Esophagus muscularis mucosa (tissue), 4 donors: ENCODE data around the gene MYCBP2. TPM values are rescaled to one million over a fixed set of nuclear protein-coding genes. Genes with fewer than 3 reads are reported as not detected.

Source experiments
- DNase-seq: peaks from one replicate; pipeline ENCODE4 v3.0.0-alpha.2; 2017; ENCODE audit errors: extremely low spot score
- H3K27ac ChIP-seq, 4 donors: fragments of 200-600 bp; sonication (generic); replicated peaks in 1 of 4; 1 replicate in 3 of 4; 2 replicates in 1 of 4; pipeline ENCODE4 v1.5.1; 2016 to 2019; ENCODE audit warnings: mild to moderate bottlenecking in 1 of 4
- H3K27me3 ChIP-seq, 4 donors: fragments of 200-600 bp; sonication (generic); one replicate each; pipeline versions ENCODE4 v1.5.1 to v1.6.0; 2016 to 2019
- H3K36me3 ChIP-seq, 4 donors: fragments of 200-600 bp; sonication (generic); one replicate each; pipeline ENCODE4 v1.5.1; 2016 to 2019
- H3K4me1 ChIP-seq, 4 donors: fragments of 200-600 bp; sonication (generic); one replicate each; pipeline ENCODE4 v1.5.1; 2016 to 2019
- H3K4me3 ChIP-seq, 4 donors: fragments of 200-600 bp; sonication (generic); 1 replicate in 2 of 4; 2 replicates in 2 of 4; pipeline ENCODE4 v1.5.1; 2016 to 2019; ENCODE audit warnings: mild to moderate bottlenecking in 4 of 4, moderate library complexity in 1 of 4
- H3K9me3 ChIP-seq, 4 donors: fragments of 200-600 bp; sonication (generic); 1 replicate in 3 of 4; 2 replicates in 1 of 4; pipeline ENCODE4 v1.5.1; 2016 to 2019
- EP300 ChIP-seq: sonication (generic); formaldehyde crosslinking; IDR thresholded peaks from one replicate; pipeline ENCODE4 v1.6.1; 2017; ENCODE audit warnings: antibody characterized with exemption
- POLR2A ChIP-seq: fragments of 450-650 bp; IDR thresholded peaks from one replicate; pipeline ENCODE4 v1.6.1; 2017; ENCODE audit warnings: antibody characterized with exemption, moderate library complexity, mild to moderate bottlenecking, low read depth
- POLR2AphosphoS5 ChIP-seq, 2 donors: sonication (generic); formaldehyde crosslinking; IDR thresholded peaks; one replicate each; pipeline ENCODE4 v1.6.1; 2017; ENCODE audit warnings: antibody characterized with exemption in 2 of 2
- WGBS: methylation state at CpG from one replicate; pipeline ENCODE4 v1.1.5; 2018; 5-methylcytosine and 5-hydroxymethylcytosine counted together
- intact Hi-C: fragments of 100-400 bp; cut with DNase I; formaldehyde crosslinking; loops from one replicate; pipeline ENCODE4 v1.15.1; 2023
- total RNA-seq, 4 donors: library from RNA; depleted of rRNA; stranded (reverse); fragments of >200 nt; gene quantifications; one replicate each; pipeline versions ENCODE4 v1.1.0 to v1.2.1, GENCODE V29; 2016
- TF ChIP-seq, protein P1 (sequence below), 3 experiments: fragments of 200-600 bp in 2 of 3; fragments of 450-650 bp in 1 of 3; sonication (generic) in 2 of 3; IDR thresholded peaks; one replicate each; pipeline ENCODE4 v1.5.1; 2017 to 2019; ENCODE audit warnings: antibody characterized with exemption in 3 of 3, mild to moderate bottlenecking in 2 of 3, moderate library complexity in 1 of 3

Gene MYCBP2
- total RNA-seq, 4 donors from 2014 or later: 96.1 to 117 (median 108) TPM

DNA sequence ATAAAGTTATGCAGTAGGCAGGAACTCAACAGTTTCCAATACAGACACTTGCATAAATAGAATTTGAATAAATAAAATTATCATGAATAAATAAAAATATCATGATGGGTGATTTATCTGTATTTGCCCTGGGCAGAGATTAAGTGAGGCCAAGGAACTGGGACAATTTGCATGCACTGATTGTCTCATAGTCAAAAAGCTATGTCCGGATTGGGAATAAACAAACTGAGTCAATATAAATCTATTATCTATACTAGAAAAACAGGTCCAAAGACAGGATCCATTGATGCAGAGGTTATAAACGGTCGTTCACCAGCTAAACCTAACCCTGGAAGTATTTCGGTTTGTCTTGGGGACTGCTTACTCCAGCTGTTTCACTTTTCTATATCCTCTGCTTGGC, 273.7 kb downstream of the MYCBP2 start:
- Histone ChIP-seq H3K27ac (no peak overlapping the region), H3K4me1 (no peaks in the 10 kb centered on the region), H3K36me3 (peaks cover 18 to 96% (median 67%) of the 10 kb centered on the region in 4 donors), H3K27me3 (no peaks in the 10 kb centered on the region), H3K9me3 (no peaks in the 10 kb centered on the region), H3K4me3 (no peak overlapping the region)
- WGBS: 92% methylated on average over 4 of the region's 4 CpGs
- DNase-seq: no peak
- TF ChIP-seq, protein P1, sequence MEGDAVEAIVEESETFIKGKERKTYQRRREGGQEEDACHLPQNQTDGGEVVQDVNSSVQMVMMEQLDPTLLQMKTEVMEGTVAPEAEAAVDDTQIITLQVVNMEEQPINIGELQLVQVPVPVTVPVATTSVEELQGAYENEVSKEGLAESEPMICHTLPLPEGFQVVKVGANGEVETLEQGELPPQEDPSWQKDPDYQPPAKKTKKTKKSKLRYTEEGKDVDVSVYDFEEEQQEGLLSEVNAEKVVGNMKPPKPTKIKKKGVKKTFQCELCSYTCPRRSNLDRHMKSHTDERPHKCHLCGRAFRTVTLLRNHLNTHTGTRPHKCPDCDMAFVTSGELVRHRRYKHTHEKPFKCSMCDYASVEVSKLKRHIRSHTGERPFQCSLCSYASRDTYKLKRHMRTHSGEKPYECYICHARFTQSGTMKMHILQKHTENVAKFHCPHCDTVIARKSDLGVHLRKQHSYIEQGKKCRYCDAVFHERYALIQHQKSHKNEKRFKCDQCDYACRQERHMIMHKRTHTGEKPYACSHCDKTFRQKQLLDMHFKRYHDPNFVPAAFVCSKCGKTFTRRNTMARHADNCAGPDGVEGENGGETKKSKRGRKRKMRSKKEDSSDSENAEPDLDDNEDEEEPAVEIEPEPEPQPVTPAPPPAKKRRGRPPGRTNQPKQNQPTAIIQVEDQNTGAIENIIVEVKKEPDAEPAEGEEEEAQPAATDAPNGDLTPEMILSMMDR (IDR thresholded peaks at IDR 0.05): no peak
- TF ChIP-seq EP300: no peak
- TF ChIP-seq POLR2A: no peak
- TF ChIP-seq POLR2AphosphoS5 (IDR thresholded peaks at IDR 0.05): no peak
- intact Hi-C loops: no loop called here

DNA sequence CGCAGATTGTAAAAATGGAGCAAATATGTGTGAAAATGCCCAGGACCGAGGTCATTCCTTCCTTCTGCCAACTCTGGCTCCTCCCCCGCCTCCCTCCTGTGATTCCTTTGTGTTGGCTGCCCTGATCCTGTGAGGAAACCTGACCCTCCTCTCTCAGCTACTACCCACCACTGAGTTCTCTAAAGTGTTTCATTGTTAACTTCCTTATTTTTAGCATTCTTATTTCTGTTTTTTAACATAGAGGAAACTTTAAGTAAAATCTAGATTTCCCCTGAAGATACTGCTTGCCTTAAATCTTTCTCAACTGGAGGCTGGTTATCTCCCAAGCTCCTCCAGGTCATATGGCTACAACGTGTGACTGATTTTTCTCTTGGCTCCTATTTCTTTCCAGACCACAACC, 278.2 kb downstream of the MYCBP2 start:
- TF ChIP-seq POLR2A (no peak), EP300 (no peak), POLR2AphosphoS5 (IDR thresholded peaks at IDR 0.05) (no peak)
- TF ChIP-seq, protein P1 (IDR thresholded peaks at IDR 0.05): no peak
- WGBS: 73% methylated on average over 4 of the region's 4 CpGs
- H3K27ac ChIP-seq: no peak overlapping the region
- no peaks in the 10 kb centered on the region for H3K4me1 ChIP-seq
- H3K4me3 ChIP-seq: no peak overlapping the region
- no peak for DNase-seq
- intact Hi-C loops: no loop called here
- no peaks in the 10 kb centered on the region for H3K9me3 ChIP-seq
- peaks cover 11 to 87% (median 53%) of the 10 kb centered on the region in 4 donors for H3K36me3 ChIP-seq
- H3K27me3 ChIP-seq: no peaks in the 10 kb centered on the region

DNA sequence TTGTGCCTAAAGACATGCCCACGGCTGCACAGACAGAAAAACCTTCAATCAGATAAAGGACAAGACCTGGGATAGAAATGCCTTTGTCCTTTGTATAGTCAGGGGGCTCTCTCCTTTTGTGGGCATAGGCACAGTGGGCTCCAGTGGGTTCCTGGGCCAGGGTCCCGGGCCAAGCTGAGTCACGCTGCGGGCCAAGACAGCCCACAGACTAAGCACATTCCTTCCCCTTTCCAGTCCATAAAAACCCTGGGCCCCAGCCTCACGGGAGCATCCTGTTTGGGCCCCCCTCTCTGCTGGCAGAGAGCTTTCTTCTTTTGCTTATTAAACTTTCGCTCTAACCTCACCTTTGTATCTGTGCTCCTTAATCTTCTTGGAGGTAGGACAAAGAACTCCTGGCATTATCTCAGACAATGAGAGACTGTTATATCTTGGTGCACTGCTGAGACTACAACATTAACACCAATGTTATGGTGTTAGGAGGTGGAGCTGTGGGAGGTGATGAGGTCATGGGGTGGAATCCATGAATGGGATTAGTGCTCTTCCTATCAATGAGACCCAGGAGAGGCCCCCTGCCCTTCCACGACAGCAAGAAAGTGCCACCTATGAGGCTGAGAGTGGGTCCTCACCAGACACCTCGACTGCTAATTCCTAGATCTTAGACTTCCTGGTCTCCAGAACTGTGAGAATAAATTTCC, 279.1 kb downstream of the MYCBP2 start:
- H3K9me3 ChIP-seq: no peaks in the 10 kb centered on the region
- no peak overlapping the region for H3K27ac ChIP-seq
- peaks cover 0 to 2% (median 0%) of the 10 kb centered on the region in 4 donors for H3K4me1 ChIP-seq
- 97% methylated on average over 8 of the region's 8 CpGs for WGBS
- intact Hi-C loops: no loop called here
- peaks cover 7 to 83% (median 47%) of the 10 kb centered on the region in 4 donors for H3K36me3 ChIP-seq
- TF ChIP-seq, protein P1 (IDR thresholded peaks at IDR 0.05): no peak
- TF ChIP-seq EP300 (no peak), POLR2A (no peak), POLR2AphosphoS5 (IDR thresholded peaks at IDR 0.05) (no peak)
- H3K27me3 ChIP-seq: no peaks in the 10 kb centered on the region
- DNase-seq: no peak
- H3K4me3 ChIP-seq: no peak overlapping the region

DNA sequence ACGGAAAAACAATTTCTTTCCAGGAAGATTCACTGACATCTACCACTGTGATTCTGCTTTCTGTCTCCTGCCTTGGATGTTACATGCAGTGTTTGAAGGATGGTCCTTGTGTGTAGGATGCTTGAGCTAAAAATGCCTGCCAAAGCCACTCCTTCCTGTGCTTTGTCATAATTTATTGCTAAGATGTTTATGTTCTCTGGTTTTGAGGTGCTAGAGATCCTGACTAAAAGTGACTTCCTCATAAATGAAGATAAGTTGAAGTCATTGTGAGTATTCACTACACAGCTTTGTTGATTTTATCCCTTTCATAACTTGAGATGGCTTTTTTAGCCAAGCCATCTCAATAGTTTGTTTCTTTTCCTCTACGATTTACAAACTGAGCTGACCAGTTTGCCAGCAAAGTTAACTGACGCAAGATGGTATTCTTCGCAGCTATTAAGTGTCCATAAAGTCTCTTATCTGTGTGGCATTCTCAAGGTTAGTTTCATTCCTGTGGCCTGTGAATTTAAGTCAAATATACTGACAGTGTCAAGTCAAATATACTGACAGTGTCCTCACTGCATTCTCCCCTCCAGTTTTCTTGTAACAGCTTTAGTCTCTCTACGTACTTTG, 284.2 kb downstream of the MYCBP2 start:
- Histone ChIP-seq H3K36me3 (peaks cover 7 to 34% (median 15%) of the 10 kb centered on the region in 4 donors), H3K4me1 (peaks cover 0 to 8% (median 2%) of the 10 kb centered on the region in 4 donors), H3K27ac (peak overlapping the region in 3 of 4 donors; percentile 10 to 55 (median 23)), H3K4me3 (no peak overlapping the region), H3K9me3 (no peaks in the 10 kb centered on the region), H3K27me3 (no peaks in the 10 kb centered on the region)
- intact Hi-C loops: no loop called here
- DNase-seq: no peak
- 39% methylated on average over 5 of the region's 5 CpGs for WGBS
- TF ChIP-seq POLR2AphosphoS5 (IDR thresholded peaks at IDR 0.05) (no peak), EP300 (no peak), POLR2A (no peak)
- TF ChIP-seq, protein P1 (IDR thresholded peaks at IDR 0.05): no peak
